A549 (cell line): ENCODE measurements around the gene RCCD1. TPM values are rescaled to one million over a fixed set of nuclear protein-coding genes. Genes with fewer than 3 reads are reported as not detected.

Experiments
- ATAC-seq, 2 experiments: fragments of 200-7000 bp in 1 of 2; fragments of >200 bp in 1 of 2; cut with Nextera tagmentation in 1 of 2; cut with Tn5 transposase in 1 of 2; 3 replicates each; pipeline versions ENCODE4 v1.8.0 to v1.9.1; 2018 to 2020; ENCODE audit warnings: mild to moderate bottlenecking in 1 of 2, moderate library complexity in 1 of 2
- CTCF ChIA-PET: fragments of 300-600 bp; sonication (Branson Sonifier 250); formaldehyde crosslinking; extraction: SDS; loops from one replicate; lab custom pipeline; 2021; ENCODE audit warnings: antibody characterized with exemption, inconsistent platforms; lab: Yijun Ruan, JAX
- POLR2A ChIA-PET: fragments of 350-600 bp; formaldehyde crosslinking; extraction: SDS; loops from one replicate; lab custom pipeline; 2021; ENCODE audit warnings: antibody characterized with exemption, inconsistent platforms; lab: Yijun Ruan, JAX
- DNase-seq, 2 experiments: peaks; one replicate each; pipeline versions ENCODE4 v3.0.0 to v3.0.0-alpha.2; 2011 to 2016; ENCODE audit warnings: low read depth in 1 of 2, low spot score in 1 of 2
- FAIRE-seq: peaks from 2 replicates; lab custom pipeline; 2011; peaks lifted over from hg19 to GRCh38; lab: Jason Lieb, UNC
- H3K27ac ChIP-seq, 2 experiments: fragments of >200 bp; sonication (Bioruptor Twin); formaldehyde crosslinking; 3 replicates each; pipeline ENCODE4 v1.5.1; 2016 to 2017
- H3K4me1 ChIP-seq: fragments of >200 bp; sonication (Bioruptor Twin); formaldehyde crosslinking; 3 replicates; pipeline ENCODE4 v1.6.1; 2016
- H3K4me2 ChIP-seq: fragments of >200 bp; sonication (Bioruptor Twin); formaldehyde crosslinking; 3 replicates; pipeline ENCODE4 v1.6.1; 2016
- H3K4me3 ChIP-seq: fragments of >200 bp; sonication (Bioruptor Twin); formaldehyde crosslinking; 3 replicates; pipeline ENCODE4 v1.5.1; 2016
- H3K9me3 ChIP-seq: fragments of >200 bp; sonication (Bioruptor Twin); formaldehyde crosslinking; 3 replicates; pipeline ENCODE4 v1.6.1; 2016
- CEBPB ChIP-seq, 2 experiments: fragments of >200 bp in 1 of 2; sonication (Bioruptor Twin) in 1 of 2; formaldehyde crosslinking in 1 of 2; IDR thresholded peaks; 2 replicates each; pipeline ENCODE4 v1.6.1; 2012 to 2016
- CHD4 ChIP-seq: fragments of 200-600 bp; sonication (generic); IDR thresholded peaks from 2 replicates; pipeline ENCODE4 v1.6.1; 2016; ENCODE audit warnings: antibody characterized with exemption, mild to moderate bottlenecking, borderline replicate concordance
- ESRRA ChIP-seq: fragments of 150-350 bp; IDR thresholded peaks from 2 replicates; pipeline ENCODE4 v1.6.1; 2014; ENCODE audit warnings: mild to moderate bottlenecking, low read length, borderline replicate concordance
- GATA3 ChIP-seq: IDR thresholded peaks from 2 replicates; pipeline ENCODE4 v1.6.1; 2012; ENCODE audit warnings: borderline replicate concordance
- HDAC2 ChIP-seq: fragments of 200-600 bp; sonication (generic); IDR thresholded peaks from 2 replicates; pipeline ENCODE4 v1.6.1; 2016
- MAFK ChIP-seq: fragments of 450-650 bp; IDR thresholded peaks from 2 replicates; pipeline ENCODE4 v1.6.1; 2014; ENCODE audit not compliant: partially characterized antibody
- MYC ChIP-seq: IDR thresholded peaks from 2 replicates; pipeline ENCODE4 v1.6.1; 2012; ENCODE audit warnings: mild to moderate bottlenecking, inconsistent platforms, low read length, improper control_type of control experiment, borderline replicate concordance
- NFE2L2 ChIP-seq: fragments of 150-350 bp; conservative IDR thresholded peaks from 2 replicates; pipeline ENCODE4 v1.6.1; 2014; ENCODE audit warnings: low read length
- POLR2AphosphoS2 ChIP-seq: conservative IDR thresholded peaks from 2 replicates; pipeline ENCODE4 v1.6.1; 2012; ENCODE audit warnings: low read length, improper control_type of control experiment, inconsistent platforms
- RFX5 ChIP-seq: fragments of 450-650 bp; IDR thresholded peaks from 2 replicates; pipeline ENCODE4 v1.7.1; 2014; ENCODE audit warnings: antibody characterized with exemption, mild to moderate bottlenecking, moderate library complexity
- TFCP2L1 ChIP-seq: fragments of 250-450 bp; sonication (Bioruptor Pico); IDR thresholded peaks from 2 replicates; pipeline ENCODE4 v1.5.0; 2021; ENCODE audit warnings: mild to moderate bottlenecking
- TP53 ChIP-seq: fragments of 250-450 bp; sonication (Bioruptor Pico); IDR thresholded peaks from 2 replicates; pipeline ENCODE4 v1.5.0; 2021; ENCODE audit warnings: mild to moderate bottlenecking, moderate library complexity
- ZNF302 ChIP-seq: fragments of 250-450 bp; sonication (Bioruptor Pico); IDR thresholded peaks from 2 replicates; pipeline ENCODE4 v1.9.0; 2021; ENCODE audit warnings: inconsistent platforms, mild to moderate bottlenecking, moderate library complexity
- WGBS: methylation state at CpG from one replicate; pipeline ENCODE4 v1.1.6; 2017; ENCODE audit errors: missing lambda C conversion rate; 5-methylcytosine and 5-hydroxymethylcytosine counted together
- polyA plus RNA-seq, 4 experiments: library from polyadenylated mRNA; depleted of rRNA in 3 of 4; stranded (reverse); fragments of >200 nt; fragmentation: RNase III in 1 of 4; extraction: RNeasy Plus Mini Kit Qiagen cat#74134 plus additional on column Dnase treatment in 1 of 4; gene quantifications; 2 replicates in 3 of 4; 3 replicates in 1 of 4; pipeline ENCODE4 v1.2.3, GENCODE V29; 2011 to 2017
- TF ChIP-seq, protein P1 (sequence below): fragments of 250-450 bp; sonication (Bioruptor Pico); IDR thresholded peaks from 2 replicates; pipeline ENCODE4 v1.5.0; 2020; ENCODE audit warnings: low read depth, mild to moderate bottlenecking, moderate library complexity
- TF ChIP-seq, protein P2 (sequence below): IDR thresholded peaks from 2 replicates; pipeline ENCODE4 v1.6.1; 2012
- TF ChIP-seq, protein P3 (sequence below): IDR thresholded peaks from 2 replicates; pipeline ENCODE4 v1.6.1; 2012
- TF ChIP-seq, protein P4 (sequence below): fragments of >200 bp; sonication (Bioruptor Twin); formaldehyde crosslinking; IDR thresholded peaks from 3 replicates; pipeline ENCODE4 v1.6.1; 2016
- TF ChIP-seq, protein P5 (sequence below): fragments of 250-450 bp; sonication (Bioruptor Pico); IDR thresholded peaks from 2 replicates; pipeline ENCODE4 v1.5.0; 2021; ENCODE audit warnings: mild to moderate bottlenecking, moderate library complexity, borderline replicate concordance

The RCCD1 gene
- polyA plus RNA-seq, 2 of the 4 experiments (the other 2 are of a cell fraction) = 25.3 to 37.2 TPM

DNA sequence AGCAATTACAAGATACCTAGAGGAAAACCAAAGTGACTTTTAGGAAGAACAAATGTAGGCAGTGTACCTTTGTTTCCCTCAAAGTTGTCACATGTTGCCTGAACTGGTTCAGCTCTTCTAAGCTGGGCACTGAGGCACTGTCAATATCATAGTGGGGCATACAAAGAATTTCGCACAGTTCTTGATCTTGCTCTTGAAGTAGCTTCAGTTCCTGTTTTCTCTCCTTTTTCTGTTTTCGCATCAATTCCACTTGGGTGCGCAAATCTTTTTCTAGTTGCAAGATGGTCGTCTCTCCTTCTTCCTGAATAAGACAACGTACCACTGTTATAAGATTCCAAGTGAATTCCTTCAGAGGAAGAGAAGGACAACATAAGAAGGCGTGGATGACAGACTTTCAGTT lies 27.0 kb downstream of the RCCD1 start (continued):
- TF ChIP-seq ESRRA (no peak), GATA3 (no peak), CHD4 (no peak)
- TF ChIP-seq, protein P1, sequence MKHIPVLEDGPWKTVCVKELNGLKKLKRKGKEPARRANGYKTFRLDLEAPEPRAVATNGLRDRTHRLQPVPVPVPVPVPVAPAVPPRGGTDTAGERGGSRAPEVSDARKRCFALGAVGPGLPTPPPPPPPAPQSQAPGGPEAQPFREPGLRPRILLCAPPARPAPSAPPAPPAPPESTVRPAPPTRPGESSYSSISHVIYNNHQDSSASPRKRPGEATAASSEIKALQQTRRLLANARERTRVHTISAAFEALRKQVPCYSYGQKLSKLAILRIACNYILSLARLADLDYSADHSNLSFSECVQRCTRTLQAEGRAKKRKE (CRISPR knock-in tag) = no peak
- TF ChIP-seq, protein P2, sequence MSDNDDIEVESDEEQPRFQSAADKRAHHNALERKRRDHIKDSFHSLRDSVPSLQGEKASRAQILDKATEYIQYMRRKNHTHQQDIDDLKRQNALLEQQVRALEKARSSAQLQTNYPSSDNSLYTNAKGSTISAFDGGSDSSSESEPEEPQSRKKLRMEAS = no peak

DNA sequence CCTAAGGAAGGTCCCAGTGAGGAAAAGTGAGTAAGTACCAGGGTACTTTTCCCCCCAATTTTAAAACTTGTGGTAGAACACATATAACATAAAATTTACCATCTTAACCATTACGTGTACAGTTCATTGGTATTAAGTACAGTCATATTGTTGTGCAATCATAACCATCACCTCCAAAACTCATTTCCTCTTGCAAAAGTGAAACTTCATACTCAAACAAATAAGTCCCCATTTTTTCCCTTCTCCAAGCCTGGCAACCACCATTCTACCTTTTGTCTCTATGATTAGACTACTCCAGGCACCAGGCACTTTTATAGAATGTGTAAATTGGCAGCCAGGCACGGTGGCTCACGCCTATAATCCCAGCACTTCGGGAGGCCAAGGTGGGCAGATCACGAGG lies 27.5 kb downstream of the RCCD1 start:
- Histone ChIP-seq H3K4me2 (no peak overlapping the region), H3K4me1 (peaks cover 12% of the 10 kb centered on the region), H3K9me3 (no peaks in the 10 kb centered on the region), H3K27ac (no peak overlapping the region), H3K4me3 (no peak overlapping the region)
- 89% methylated on average over 5 of the region's 5 CpGs for WGBS
- TF ChIP-seq RFX5 (no peak), CEBPB (IDR thresholded peaks at IDR 0.05) (peak; percentile 29 to 54; a peak in 2 of 4 replicates), MAFK (peak; percentile 5)
- no peak for DNase-seq
- ATAC-seq = no peak
- ChIA-PET CTCF (interaction anchor here (1.8 to 18.2 kb wide), 4 partner anchors 23 to 290 kb away, joined by 6 to 247 read pairs (median 48); partner anchors contain the start of genes HDDC3, RCCD1 and UNC45A), POLR2A (interaction anchor here (0.6 kb wide), 1 partner anchor 13 kb away, joined by 4 read pairs; no protein-coding TSS in a partner anchor)
- FAIRE-seq = no peak

DNA sequence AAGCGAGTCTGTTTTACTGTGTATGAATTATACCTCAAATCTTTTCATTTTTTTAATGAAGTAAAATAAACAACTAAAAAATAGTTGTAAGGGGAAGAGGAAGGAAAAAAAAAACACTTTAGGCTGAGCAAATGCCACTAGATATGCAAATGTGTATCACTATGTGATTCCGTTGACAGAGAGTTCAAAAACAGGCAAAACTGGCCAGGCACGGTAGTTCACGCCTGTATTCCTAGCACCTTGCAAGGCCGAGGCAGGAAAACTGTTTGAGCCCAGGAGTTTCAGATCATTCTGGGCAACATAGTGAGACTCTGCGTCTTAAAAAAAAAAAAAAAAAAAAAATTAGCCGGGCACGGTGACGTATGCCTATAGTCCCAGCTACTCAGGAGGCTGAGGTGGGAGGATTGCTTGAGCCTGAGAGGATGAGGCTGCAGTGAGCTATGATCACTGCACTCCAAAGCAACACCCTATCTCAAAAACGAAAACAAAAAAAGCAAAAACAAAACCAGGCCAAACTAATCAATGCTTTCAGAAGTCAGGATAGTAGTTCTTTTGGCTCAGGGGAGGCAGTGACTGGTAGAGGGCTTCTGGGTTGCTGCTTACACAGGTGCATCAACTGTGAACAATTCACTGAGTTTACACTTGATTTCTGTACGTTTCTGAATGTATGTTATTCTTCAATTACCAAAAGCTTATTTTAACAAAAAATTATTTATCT lies 32.3 kb downstream of the RCCD1 start:
- no peak for TF ChIP-seq TFCP2L1 (CRISPR knock-in tag)
- TF ChIP-seq, all 56 proteins: peak for 0
- Histone ChIP-seq H3K9me3 (no peaks in the 10 kb centered on the region), H3K4me2 (peak overlapping the region; percentile 25; the same call in 2 of the 3 replicates), H3K4me1 (peaks cover 20% of the 10 kb centered on the region), H3K27ac (no peak overlapping the region), H3K4me3 (no peak overlapping the region)
- no peak for ATAC-seq
- ChIA-PET POLR2A (no interaction called here), CTCF (interaction anchor here (1.1 to 18.2 kb wide), 6 partner anchors 11 to 69 kb away, joined by 3 to 247 read pairs (median 4); partner anchors contain the start of genes HDDC3 and RCCD1)
- WGBS = 86% methylated on average over 11 of the region's 11 CpGs
- DNase-seq = no peak
- no peak for FAIRE-seq

DNA sequence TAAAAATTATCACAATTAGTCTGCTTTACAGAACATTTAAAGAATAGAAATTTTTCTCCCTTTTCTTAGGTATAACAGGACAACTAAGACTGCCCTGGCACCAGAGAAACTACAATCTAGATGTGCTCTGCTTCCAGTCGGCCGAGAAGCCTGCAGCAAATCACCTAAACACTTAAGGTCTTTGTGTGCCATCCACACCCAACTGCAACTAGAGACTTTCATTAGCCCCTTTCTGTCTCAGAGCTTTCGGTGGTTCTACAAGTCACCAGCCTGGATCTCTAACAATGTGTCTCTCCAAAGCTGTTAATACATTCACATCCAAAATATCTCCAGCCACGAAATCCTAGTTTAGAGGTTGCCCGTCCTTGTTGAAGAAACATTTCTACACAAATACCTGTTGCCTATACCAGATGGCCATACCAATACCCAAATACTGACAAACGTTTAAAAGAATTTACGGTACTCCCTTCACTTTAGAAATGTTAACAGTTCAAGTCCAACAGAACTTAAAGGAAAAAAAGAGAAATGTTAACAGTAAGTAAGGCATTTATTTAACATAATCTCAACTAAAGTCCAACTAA lies 33.0 kb downstream of the RCCD1 start:
- Histone ChIP-seq H3K4me3 (no peak overlapping the region), H3K4me1 (peaks cover 25% of the 10 kb centered on the region), H3K9me3 (no peaks in the 10 kb centered on the region), H3K4me2 (peak overlapping the region; percentile 25; the same call in 2 of the 3 replicates)
- DNase-seq = no peak
- FAIRE-seq = no peak
- CTCF ChIA-PET = interaction anchor here (0.5 to 18.2 kb wide), 8 partner anchors 10 to 69 kb away, joined by 3 to 247 read pairs (median 4); partner anchors contain the start of genes HDDC3 and RCCD1
- ATAC-seq = no peak; a peak in 1 of 6 replicates
- 83% methylated on average over 7 of the region's 7 CpGs for WGBS
- no peak for TF ChIP-seq ESRRA
- TF ChIP-seq, protein P3, sequence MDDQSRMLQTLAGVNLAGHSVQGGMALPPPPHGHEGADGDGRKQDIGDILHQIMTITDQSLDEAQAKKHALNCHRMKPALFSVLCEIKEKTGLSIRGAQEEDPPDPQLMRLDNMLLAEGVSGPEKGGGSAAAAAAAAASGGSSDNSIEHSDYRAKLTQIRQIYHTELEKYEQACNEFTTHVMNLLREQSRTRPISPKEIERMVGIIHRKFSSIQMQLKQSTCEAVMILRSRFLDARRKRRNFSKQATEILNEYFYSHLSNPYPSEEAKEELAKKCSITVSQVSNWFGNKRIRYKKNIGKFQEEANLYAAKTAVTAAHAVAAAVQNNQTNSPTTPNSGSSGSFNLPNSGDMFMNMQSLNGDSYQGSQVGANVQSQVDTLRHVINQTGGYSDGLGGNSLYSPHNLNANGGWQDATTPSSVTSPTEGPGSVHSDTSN = no peak
- TF ChIP-seq, protein P4, sequence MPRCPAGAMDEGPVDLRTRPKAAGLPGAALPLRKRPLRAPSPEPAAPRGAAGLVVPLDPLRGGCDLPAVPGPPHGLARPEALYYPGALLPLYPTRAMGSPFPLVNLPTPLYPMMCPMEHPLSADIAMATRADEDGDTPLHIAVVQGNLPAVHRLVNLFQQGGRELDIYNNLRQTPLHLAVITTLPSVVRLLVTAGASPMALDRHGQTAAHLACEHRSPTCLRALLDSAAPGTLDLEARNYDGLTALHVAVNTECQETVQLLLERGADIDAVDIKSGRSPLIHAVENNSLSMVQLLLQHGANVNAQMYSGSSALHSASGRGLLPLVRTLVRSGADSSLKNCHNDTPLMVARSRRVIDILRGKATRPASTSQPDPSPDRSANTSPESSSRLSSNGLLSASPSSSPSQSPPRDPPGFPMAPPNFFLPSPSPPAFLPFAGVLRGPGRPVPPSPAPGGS = no peak
- no peak for TF ChIP-seq NFE2L2
- TF ChIP-seq, protein P1 (CRISPR knock-in tag) = no peak
- TF ChIP-seq ZNF302 (CRISPR knock-in tag) = no peak
- no peak for TF ChIP-seq HDAC2
- no peak for TF ChIP-seq POLR2AphosphoS2
- TF ChIP-seq MYC = no peak
- TF ChIP-seq, protein P2 = no peak
- TF ChIP-seq TP53 (CRISPR knock-in tag) = no peak
- TF ChIP-seq, protein P5, sequence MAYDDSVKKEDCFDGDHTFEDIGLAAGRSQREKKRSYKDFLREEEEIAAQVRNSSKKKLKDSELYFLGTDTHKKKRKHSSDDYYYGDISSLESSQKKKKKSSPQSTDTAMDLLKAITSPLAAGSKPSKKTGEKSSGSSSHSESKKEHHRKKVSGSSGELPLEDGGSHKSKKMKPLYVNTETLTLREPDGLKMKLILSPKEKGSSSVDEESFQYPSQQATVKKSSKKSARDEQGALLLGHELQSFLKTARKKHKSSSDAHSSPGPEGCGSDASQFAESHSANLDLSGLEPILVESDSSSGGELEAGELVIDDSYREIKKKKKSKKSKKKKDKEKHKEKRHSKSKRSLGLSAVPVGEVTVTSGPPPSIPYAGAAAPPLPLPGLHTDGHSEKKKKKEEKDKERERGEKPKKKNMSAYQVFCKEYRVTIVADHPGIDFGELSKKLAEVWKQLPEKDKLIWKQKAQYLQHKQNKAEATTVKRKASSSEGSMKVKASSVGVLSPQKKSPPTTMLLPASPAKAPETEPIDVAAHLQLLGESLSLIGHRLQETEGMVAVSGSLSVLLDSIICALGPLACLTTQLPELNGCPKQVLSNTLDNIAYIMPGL (CRISPR knock-in tag) = no peak
- TF ChIP-seq, all 56 proteins: peak for 0
- POLR2A ChIA-PET = no interaction called here
- H3K27ac ChIP-seq = 0 out of 6 replicates have a peak overlapping the region, but pooled peaks of 1 of the 2 experiments have one; percentile 3
